NB4 (cell line): ENCODE data around the gene CEP162.
"Not testable (repeated sequence)": the region's sequence is repeated elsewhere in the genome, so short reads cannot be mapped to it uniquely, and the experiment has no call there.

Experiments
- DNase-seq: peaks from one replicate; pipeline ENCODE4 v3.0.0; 2010; ENCODE audit warnings: low read depth
- H3K4me3 ChIP-seq: one replicate; pipeline ENCODE4 v1.5.1; 2011; ENCODE audit warnings: mild to moderate bottlenecking, low read depth, low read length, moderate library complexity
- CTCF ChIP-seq: IDR thresholded peaks from one replicate; pipeline ENCODE4 v1.5.1; 2012; ENCODE audit warnings: low read depth, low read length
- MAX ChIP-seq: IDR thresholded peaks from 2 replicates; pipeline ENCODE4 v1.6.1; 2011; ENCODE audit warnings: low read depth, low read length
- MYC ChIP-seq: IDR thresholded peaks from 2 replicates; pipeline ENCODE4 v1.6.1; 2011; ENCODE audit warnings: low read depth, low read length
- POLR2A ChIP-seq: IDR thresholded peaks from 2 replicates; pipeline ENCODE4 v1.6.1; 2011; ENCODE audit warnings: mild to moderate bottlenecking; ENCODE audit not compliant: insufficient read length; ENCODE audit errors: extremely low read depth

Gene CEP162

GRCh38 chr6:84135291-84135690 lies 92.2 kb downstream of the CEP162 start:
- TF ChIP-seq MAX: no peak
- TF ChIP-seq CTCF: no peak
- TF ChIP-seq POLR2A: no peak
- no peak for TF ChIP-seq MYC
- no peak overlapping the region for H3K4me3 ChIP-seq
- DNase-seq: no peak

- DNase-seq, H3K4me3 ChIP-seq: not testable (repeated sequence)
These were observed 94.1 kb downstream of the CEP162 start for GRCh38 chr6:84133385-84133784.

- DNase-seq, H3K4me3 ChIP-seq: not testable (repeated sequence)
These were observed 97.9 kb downstream of the CEP162 start for GRCh38 chr6:84129588-84129987.

- H3K4me3 ChIP-seq: no peak overlapping the region
- no peak for TF ChIP-seq POLR2A
- TF ChIP-seq CTCF: no peak
- TF ChIP-seq MAX: no peak
- no peak for TF ChIP-seq MYC
- no peak for DNase-seq
These were observed 104.3 kb downstream of the CEP162 start for GRCh38 chr6:84123186-84123585.

GRCh38 chr6:84119277-84119676 lies 108.2 kb downstream of the CEP162 start:
- TF ChIP-seq MAX (no peak), CTCF (no peak), MYC (no peak), POLR2A (no peak)
- no peak overlapping the region for H3K4me3 ChIP-seq
- no peak for DNase-seq

GRCh38 chr6:84118191-84118590 lies 109.3 kb downstream of the CEP162 start:
- no peak for TF ChIP-seq POLR2A
- no peak for TF ChIP-seq CTCF
- no peak for TF ChIP-seq MAX
- TF ChIP-seq MYC: no peak
- no peak overlapping the region for H3K4me3 ChIP-seq
- no peak for DNase-seq

GRCh38 chr6:84114933-84115594 lies 112.4 kb downstream of the CEP162 start:
- DNase-seq, H3K4me3 ChIP-seq: not testable (repeated sequence)

GRCh38 chr6:84111351-84111750 lies 116.1 kb downstream of the CEP162 start:
- peak; percentile 23 for DNase-seq
- H3K4me3 ChIP-seq: not testable (repeated sequence)
